Measurements from ENCODE around the gene SHISA6. TPM values are rescaled to one million over a fixed set of nuclear protein-coding genes. Genes with fewer than 3 reads are reported as not detected.

Gene SHISA6
- polyA plus RNA-seq, 1 of the 3 experiments (the other 2 are of a cell fraction), result not detected

GRCh38 chr17:11608396-11608795, 367.4 kb downstream of the SHISA6 start:
- CTCF ChIA-PET, result interaction anchor here (1.2 kb wide), 1 partner anchor 36 kb away, joined by 6 read pairs; no protein-coding TSS in a partner anchor
- H3F3A ChIP-seq (replicated peaks; ENCODE audit: insufficient read depth), result no peaks in the 10 kb centered on the region
- H4K20me1 ChIP-seq (ENCODE audit: insufficient read depth), result no peaks in the 10 kb centered on the region
- H3K9ac ChIP-seq, result no peak overlapping the region
- WGBS (ENCODE audit: low lambda C conversion rate), result 5% methylated on average over 6 of the region's 6 CpGs
- H3K27ac ChIP-seq (ENCODE audit: low read depth in 2 of 2, low read length in 1 of 2), result peak overlapping the region in 1 of 2 experiments; percentile 99; a peak in 2 of 4 replicates
- H3K9me2 ChIP-seq, result no peaks in the 10 kb centered on the region
- peaks cover 0 to 50% of the 10 kb centered on the region in 2 experiments; a peak in 3 of 4 replicates for H3K4me1 ChIP-seq (ENCODE audit: control insufficient read depth in 1 of 2, insufficient read depth in 2 of 2, low read depth in 1 of 2, low read length in 1 of 2)
- H3K27me3 ChIP-seq (ENCODE audit: insufficient read depth), result no peaks in the 10 kb centered on the region
- H3K79me2 ChIP-seq (ENCODE audit: insufficient read depth), result no peaks in the 10 kb centered on the region
- no peak overlapping the region for H3K4me3 ChIP-seq (ENCODE audit: low read depth in 2 of 2, low read length in 1 of 2)
- no peak overlapping the region for H2AFZ ChIP-seq (ENCODE audit: low read depth)
- H3K36me3 ChIP-seq (replicated peaks in 1 of 2; ENCODE audit: control insufficient read depth in 1 of 2, insufficient read depth in 2 of 2, low read length in 1 of 2), result no peaks in the 10 kb centered on the region
- H3K9me3 ChIP-seq, result no peaks in the 10 kb centered on the region; the same call in 1 of the 2 replicates
- POLR2A ChIA-PET, result no interaction called here
- H3K4me2 ChIP-seq, result no peak overlapping the region
- DNase-seq, result peak; percentile 44
- TF ChIP-seq TAF1 (IDR thresholded peaks at IDR 0.05; ENCODE audit: borderline replicate concordance, low read depth, low read length) (no peak), JUND (IDR thresholded peaks at IDR 0.05) (no peak), NFIC (IDR thresholded peaks at IDR 0.05; ENCODE audit: borderline replicate concordance) (no peak), EZH2phosphoT487 (IDR thresholded peaks at IDR 0.05; ENCODE audit: borderline replicate concordance, low read depth) (no peak), RCOR1 (IDR thresholded peaks at IDR 0.05; ENCODE audit: low read length) (peak; percentile 36; the same call in 1 of the 2 replicates), RAD21 (IDR thresholded peaks at IDR 0.05; ENCODE audit: low read length) (no peak), CHD2 (IDR thresholded peaks at IDR 0.05; ENCODE audit: low read length, partially characterized antibody) (peak; percentile 59), NRF1 (IDR thresholded peaks at IDR 0.05; ENCODE audit: low read depth, low read length) (no peak), TEAD4 (IDR thresholded peaks at IDR 0.05; ENCODE audit: borderline replicate concordance, insufficient read depth) (no peak), YY1 (IDR thresholded peaks at IDR 0.05; ENCODE audit: low read depth) (no peak), EP300 (IDR thresholded peaks at IDR 0.05; ENCODE audit: borderline replicate concordance in 1 of 2, low read depth in 1 of 2, low read length in 1 of 2) (peak in 1 of 2 experiments; percentile 42; a peak in 1 of 4 replicates), MEF2A (IDR thresholded peaks at IDR 0.05; ENCODE audit: borderline replicate concordance, low read depth) (no peak), ELF1 (IDR thresholded peaks at IDR 0.05) (no peak), FOXJ3 (CRISPR knock-in tag; IDR thresholded peaks at IDR 0.05) (peak; percentile 61; the same call in 1 of the 2 replicates), GATA2 (CRISPR knock-in tag; IDR thresholded peaks at IDR 0.05) (peak; percentile 61), MXI1 (IDR thresholded peaks at IDR 0.05; ENCODE audit: low read depth, low read length) (peak; percentile 80; the same call in 1 of the 2 replicates), IRF3 (IDR thresholded peaks at IDR 0.05; ENCODE audit: low read depth, low read length) (no peak), ZBTB33 (IDR thresholded peaks at IDR 0.05; ENCODE audit: borderline replicate concordance, low read depth) (no peak), RXRA (IDR thresholded peaks at IDR 0.05; ENCODE audit: borderline replicate concordance, low read depth) (no peak)
- TF ChIP-seq, protein P1, sequence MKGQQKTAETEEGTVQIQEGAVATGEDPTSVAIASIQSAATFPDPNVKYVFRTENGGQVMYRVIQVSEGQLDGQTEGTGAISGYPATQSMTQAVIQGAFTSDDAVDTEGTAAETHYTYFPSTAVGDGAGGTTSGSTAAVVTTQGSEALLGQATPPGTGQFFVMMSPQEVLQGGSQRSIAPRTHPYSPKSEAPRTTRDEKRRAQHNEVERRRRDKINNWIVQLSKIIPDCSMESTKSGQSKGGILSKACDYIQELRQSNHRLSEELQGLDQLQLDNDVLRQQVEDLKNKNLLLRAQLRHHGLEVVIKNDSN (IDR thresholded peaks at IDR 0.05; ENCODE audit: borderline replicate concordance, low read depth), result no peak
- TF ChIP-seq, protein P2, sequence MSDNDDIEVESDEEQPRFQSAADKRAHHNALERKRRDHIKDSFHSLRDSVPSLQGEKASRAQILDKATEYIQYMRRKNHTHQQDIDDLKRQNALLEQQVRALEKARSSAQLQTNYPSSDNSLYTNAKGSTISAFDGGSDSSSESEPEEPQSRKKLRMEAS (IDR thresholded peaks at IDR 0.05; ENCODE audit: low read depth), result no peak
- TF ChIP-seq, protein P3, sequence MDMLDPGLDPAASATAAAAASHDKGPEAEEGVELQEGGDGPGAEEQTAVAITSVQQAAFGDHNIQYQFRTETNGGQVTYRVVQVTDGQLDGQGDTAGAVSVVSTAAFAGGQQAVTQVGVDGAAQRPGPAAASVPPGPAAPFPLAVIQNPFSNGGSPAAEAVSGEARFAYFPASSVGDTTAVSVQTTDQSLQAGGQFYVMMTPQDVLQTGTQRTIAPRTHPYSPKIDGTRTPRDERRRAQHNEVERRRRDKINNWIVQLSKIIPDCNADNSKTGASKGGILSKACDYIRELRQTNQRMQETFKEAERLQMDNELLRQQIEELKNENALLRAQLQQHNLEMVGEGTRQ (IDR thresholded peaks at IDR 0.05; ENCODE audit: borderline replicate concordance, low read depth, low read length), result no peak
- TF ChIP-seq, protein P4, sequence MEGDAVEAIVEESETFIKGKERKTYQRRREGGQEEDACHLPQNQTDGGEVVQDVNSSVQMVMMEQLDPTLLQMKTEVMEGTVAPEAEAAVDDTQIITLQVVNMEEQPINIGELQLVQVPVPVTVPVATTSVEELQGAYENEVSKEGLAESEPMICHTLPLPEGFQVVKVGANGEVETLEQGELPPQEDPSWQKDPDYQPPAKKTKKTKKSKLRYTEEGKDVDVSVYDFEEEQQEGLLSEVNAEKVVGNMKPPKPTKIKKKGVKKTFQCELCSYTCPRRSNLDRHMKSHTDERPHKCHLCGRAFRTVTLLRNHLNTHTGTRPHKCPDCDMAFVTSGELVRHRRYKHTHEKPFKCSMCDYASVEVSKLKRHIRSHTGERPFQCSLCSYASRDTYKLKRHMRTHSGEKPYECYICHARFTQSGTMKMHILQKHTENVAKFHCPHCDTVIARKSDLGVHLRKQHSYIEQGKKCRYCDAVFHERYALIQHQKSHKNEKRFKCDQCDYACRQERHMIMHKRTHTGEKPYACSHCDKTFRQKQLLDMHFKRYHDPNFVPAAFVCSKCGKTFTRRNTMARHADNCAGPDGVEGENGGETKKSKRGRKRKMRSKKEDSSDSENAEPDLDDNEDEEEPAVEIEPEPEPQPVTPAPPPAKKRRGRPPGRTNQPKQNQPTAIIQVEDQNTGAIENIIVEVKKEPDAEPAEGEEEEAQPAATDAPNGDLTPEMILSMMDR (IDR thresholded peaks at IDR 0.05), result no peak

Data from SK-N-SH (cell line).